ENCODE data around the gene PPM1F.

The PPM1F gene

DNA sequence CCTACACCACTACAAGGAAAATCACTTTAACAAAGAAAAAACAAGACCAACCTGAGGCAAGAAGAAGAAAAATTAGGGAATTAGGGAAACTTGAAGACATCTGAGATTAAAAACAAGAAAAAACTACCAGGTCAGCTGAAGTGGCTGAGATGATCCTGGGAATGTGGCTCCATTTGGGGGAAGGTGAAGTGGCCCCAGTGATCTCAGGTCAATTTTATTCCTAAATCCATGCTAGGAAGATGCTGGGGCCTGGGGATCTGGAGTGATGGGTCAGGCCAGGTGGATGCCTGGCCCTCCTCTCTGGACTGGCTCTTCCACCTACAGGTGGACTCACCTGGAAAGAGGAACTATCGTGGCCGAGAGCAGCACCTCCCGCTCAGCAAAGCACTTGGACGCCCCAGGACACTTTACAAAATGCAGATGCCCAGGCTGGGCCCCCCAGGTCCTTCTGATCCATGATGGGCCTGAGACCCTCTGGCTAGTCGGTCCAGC, 23.3 kb upstream of the PPM1F start:
- DNase-seq (ENCODE audit: low read depth in 4 of 4, low spot score in 1 of 4): no peak

DNA sequence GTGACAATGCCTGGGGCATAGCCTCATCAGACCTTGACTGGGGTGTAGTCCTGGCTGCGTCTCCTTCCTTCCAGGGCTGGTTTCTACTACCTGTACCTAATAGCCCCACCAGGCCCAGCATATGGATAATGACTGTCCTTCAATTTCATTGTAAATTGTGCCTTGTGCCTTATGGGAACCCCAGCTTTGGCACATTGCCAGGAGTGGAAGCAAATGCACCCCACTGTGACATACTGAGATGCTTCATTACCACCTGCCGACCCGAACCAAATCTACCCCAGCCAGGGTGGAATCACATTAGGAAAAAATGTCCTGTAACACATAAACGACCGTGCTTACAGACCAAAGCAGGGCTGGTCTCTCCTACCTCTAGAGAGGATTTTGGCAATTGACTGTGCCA, 22.6 kb upstream of the PPM1F start:
- DNase-seq (ENCODE audit: low read depth in 4 of 4, low spot score in 1 of 4): no peak

DNA sequence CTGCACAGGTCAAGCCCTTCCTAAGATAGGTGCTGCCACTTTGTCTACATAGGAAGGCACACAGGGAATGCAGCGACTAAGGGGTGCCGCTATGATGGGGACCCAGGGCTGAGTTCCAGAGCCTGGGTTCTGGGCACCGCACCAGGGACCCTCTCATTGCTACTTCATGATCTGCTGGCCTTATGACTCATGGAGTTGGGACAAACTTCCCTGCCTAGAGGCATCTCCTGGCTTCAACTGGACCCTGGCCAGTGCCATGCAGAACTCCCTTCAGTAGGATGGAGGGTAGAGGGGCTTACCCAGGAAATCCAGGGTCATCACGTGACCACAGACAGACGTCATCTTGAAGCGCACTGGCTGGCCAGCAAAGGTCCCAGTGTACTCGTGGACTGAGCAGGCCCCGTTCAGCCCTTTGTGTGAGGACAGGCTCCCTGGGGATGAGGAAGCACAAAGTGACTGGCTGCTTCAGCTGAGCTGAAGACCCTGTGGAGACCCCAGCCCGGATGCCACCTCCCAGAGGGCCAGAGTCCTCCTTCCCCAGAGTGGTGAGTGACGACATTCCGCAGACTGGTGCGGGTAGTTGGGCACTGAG, 21.5 kb upstream of the PPM1F start:
- no peak for DNase-seq (ENCODE audit: low read depth in 4 of 4, low spot score in 1 of 4)

DNA sequence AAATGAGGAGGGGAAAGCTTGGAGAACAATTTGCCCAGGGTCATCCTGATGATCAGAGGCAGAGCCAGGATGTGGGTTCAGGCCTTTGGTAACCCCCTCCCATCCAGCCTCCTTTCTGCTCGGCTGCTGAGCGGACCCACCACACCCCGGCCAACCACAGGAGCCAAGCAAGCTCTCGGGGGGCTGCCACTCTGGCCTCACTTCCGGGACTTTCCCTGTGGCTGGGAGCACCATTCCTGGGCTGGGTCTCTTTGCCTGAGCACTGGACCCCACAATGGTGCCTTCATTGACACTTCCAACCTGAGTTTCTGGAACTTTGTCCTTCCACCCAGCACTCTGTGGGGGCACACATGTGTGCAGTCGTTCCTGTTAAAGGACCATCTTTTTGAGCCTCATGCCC, 20.2 kb upstream of the PPM1F start:
- no peak for DNase-seq (ENCODE audit: low read depth in 4 of 4, low spot score in 1 of 4)

DNA sequence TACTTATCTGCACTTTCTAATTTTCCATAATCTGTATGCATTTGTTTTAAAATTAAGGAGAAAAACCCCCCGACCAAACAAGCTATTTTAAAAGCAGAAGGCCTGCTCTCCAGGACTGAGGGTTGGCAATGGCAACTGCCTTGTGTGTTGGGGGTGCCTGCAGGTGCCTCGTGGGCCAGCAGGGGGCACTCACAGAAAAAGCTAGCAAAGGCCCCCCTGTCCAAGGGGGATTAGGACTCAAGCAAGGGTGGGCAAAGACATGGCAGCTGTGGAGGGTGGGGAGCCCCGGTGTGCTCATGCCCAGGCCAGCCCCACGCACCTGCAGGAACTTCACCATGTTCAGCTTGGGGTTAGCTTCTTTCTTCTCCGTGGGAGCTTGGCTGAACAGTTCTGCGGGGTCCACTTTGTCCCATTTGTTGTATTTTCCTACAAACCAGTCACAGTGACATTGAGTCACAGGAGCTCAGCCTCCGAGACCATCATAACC, 19.7 kb upstream of the PPM1F start:
- peak in 2 of 4 experiments; percentile 30 to 40 for DNase-seq (ENCODE audit: low read depth in 4 of 4, low spot score in 1 of 4)

DNA sequence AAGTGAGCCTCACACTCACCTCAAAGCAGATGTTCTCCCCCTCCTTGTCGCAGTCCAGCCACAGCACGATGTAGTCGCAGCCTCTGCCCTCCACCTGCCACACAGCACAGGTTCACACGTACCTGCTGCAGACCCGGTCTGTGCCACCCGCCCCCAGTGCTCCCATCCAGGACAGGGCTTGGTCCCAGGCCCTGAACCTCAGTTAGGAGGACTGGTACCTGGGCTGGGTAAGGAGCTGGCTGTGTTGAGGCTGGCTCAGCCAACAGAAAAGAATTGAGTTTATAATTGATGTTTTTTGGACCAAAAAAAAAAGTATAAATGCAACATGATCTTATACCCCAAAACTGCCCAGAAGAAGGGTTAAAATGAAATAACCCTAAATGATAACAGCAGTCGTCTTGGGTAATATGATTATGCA, 19.2 kb upstream of the PPM1F start:
- no peak for DNase-seq (ENCODE audit: low read depth in 4 of 4, low spot score in 1 of 4)

DNA sequence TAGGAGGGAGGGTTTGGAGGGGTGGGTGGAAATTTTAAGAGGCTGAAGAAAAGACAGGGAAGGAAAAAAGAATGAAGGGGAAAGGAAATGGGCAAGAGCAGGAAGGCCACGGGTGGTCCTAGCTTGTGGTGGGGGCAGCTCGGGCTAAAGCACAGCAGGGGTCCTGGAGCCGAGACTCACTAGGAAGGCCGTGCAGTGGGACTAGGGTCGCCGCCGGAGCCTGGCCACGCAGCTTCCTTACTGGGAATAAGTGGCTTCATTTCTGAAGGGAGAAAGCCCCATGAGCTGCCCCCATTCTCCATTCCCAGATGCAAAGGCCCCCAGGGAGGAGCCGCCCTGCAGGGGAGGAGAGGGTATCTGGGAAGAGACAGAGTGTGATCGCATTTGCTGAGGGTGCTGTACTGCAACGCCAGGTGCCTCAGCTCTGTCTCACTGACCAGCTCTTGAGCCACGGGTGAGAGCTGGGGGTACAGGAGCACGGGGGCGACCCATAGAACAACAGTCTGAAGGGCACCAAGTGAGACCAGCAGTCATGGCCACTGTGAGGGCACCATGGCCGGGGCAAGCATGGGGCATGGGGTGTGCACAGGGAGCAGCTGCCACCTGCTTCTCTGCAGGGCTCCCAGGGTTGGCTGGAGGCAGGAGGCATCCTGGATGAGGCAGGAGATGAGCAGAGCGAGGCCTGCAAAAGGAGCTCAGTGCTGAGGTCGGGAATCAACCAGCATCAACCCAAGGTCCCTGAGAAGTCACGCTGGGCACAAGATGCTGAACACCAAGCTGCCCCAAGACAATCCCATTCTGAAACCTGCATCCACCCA, 18.4 kb upstream of the PPM1F start:
- no peak for DNase-seq (ENCODE audit: low read depth in 4 of 4, low spot score in 1 of 4)

DNA sequence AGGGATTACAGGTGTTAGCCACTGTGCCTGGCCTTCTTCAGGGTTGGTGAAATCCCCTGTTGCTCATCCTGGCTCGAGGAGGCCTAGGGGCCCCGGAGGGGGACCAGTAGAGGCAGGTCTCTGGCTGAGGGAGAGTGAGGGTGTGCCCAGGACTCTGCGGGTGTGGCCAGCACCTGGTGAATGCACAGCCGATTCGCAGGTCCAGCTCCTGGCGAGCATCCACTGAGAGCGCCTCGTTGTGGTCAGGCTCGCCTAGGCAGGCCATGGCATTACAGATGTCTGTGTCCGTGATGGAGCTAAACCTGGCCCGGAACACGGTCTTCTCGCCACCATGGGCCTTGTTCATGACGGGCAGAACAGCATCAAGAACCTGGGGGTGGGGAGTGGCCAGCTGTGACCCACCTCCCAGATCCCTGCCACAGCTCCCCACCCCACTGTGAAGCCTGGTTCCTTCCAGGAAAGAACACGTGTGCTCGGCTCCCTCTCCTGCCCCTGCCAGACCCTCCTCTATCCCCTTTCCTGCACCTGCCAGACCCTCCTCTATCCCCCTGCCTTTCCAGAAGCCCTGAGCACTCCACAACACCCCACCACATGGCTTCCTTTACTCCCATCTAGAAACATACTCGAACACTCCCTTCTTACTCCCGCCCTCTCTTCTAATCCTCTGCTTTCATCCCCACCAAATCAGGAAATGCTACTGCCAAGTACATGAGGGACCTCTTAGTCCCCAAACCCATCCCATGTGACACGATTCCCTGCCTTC, 17.6 kb upstream of the PPM1F start:
- no peak for DNase-seq (ENCODE audit: low read depth in 4 of 4, low spot score in 1 of 4)

DNA sequence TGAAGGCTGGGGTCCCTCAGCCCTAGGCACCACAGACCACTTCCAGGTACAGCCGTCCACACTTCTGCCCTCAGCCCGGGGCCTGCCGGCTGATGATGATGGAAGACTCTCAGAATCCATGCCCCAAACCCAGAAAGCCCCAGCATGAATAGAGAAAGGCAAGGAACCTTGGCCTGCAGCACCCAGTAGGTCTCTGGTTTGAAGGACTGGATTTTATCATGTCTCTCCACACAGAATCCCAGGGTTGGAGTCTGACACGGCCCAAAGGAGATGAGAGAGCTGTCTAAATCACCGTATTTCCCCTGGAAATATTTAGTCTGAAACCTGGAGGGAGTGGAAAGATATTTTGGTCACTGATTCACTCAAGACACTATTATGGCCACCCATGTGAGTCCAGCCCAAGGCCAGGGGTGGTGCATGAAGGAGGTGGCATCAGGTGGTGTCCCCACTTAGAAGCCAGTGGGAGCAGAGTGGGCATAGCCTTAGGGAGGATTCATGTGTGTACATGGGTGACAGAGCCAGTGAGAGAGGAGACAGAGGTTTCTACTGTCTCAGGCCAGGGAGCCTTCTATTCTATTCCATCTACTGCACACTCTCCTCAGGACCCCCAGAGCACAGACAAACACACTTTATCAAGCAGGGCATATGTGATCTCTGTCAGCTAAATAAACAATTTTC, 15.9 kb upstream of the PPM1F start:
- no peak for DNase-seq (ENCODE audit: low read depth in 4 of 4, low spot score in 1 of 4)

DNA sequence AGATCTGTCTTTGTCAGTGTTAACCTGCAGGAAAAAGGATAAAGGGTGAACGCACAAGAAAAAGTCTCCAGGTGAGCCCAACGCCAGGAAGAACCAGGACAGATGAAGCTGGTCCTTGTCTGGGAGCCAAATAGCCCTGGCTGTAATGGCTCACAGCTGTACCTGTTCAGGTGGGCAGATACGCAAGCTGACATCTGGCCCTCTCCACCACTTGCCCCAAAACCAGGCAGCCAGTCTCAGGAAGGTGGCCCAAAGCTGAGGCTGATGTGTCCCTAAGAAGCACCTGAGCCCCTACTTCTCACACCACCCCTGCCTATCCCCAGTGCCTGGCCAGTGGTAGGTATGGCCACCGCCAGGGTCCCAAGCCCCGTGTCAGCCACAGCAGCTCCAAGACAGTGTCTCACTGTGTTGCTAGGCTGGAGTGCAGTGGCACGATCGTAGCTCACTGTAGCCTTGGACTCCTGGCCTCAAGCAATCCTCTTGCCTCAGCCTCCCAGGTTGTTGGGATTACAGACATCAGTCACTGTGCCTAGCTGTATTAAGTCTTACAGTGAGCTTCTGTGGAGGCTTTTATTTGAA, 15.1 kb upstream of the PPM1F start:
- DNase-seq (ENCODE audit: low read depth in 4 of 4, low spot score in 1 of 4): no peak

DNA sequence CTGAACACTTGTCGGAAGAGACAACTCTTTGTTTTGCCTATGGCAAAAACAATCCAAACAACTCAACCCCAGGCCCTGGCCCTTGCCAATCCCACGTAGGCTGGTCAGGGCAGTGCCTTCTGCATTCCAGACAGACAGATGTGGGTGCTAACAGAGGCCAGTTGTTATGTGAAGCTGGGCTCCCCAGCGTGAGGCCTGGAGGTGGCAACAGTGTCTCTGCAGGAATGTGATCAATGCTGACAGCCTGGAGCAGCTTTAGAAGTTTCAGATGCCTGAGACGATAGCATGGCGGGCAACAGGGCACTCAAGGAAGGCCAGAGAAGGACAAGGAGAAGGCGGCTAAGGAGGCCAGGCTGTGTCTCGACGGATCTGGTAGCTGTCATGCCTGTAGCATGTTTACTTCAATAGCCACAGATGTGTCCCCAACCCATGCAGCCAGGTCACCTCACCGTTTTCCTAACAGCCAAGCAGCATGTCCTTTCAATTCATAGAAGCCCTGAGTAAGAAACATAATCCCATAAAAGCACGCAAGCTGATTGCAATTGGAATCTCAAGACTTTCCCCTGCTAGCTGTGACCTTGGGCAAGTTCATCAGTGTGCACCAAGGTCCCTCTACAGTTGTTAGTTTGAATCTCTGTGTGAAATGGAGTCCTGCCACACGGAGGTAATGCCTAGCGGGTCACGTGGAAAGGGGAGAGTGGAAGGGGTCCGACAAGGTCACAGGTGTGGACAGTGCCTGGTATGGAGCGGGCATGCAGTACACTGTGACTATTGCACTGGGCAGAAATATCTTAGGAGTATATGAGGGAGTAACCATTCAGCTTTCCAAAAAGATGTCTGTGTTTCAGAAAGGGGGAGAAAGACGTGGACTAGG, 14.2 kb upstream of the PPM1F start:
- no peak for DNase-seq (ENCODE audit: low read depth in 4 of 4, low spot score in 1 of 4)

DNA sequence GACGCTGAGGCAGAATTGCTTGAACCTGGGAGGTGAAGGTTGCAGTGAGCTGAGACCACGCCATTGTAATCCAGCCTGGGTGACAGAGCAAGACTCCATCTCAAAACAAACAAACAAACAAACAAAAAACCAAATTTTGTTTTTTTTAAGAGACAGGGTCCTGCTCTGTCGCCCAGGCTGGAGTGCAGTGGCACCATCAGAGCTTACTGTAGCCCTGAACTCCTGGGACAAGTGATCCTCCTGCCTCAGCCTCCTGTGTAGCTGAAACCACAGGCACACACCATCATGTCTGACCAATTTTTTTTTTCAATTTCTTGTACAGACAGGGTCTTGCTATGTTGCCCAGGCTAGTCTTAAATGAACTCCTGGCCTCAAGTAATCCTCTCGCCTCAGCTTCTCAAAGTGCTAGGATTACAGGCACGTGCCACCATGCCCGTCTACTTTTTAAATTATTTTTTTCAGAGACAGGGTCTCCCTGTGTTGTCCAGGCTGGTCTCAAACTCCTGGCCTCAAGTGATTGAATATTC, 13.2 kb upstream of the PPM1F start:
- DNase-seq (ENCODE audit: low read depth in 4 of 4, low spot score in 1 of 4): no peak

DNA sequence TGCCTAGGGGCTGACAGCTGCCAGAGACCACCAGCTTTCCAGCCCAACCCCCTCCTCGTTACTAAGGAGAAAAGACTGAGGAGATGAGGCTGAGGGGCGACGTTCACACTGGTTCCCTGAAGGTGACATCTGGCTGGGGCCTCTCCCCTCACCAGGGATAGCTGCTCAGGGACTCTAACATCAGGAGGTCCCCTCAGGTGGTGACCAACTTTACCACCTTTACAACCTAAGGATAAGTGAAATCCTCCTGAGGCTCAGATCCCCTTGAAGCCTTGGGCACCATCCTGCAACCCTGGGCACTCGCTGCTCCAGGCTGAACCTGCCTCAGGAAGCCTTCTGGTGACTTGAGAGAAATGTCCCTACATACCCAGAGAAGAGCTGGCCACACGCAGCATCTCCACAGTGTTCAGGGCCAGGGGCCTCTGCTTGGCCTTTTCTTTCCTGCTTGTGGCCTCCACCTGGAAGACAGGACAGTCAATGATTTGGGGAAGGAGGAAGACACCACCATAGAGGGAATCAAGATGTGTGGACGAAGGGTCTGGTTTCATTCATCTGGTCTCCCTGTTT, 12.4 kb upstream of the PPM1F start:
- no peak for DNase-seq (ENCODE audit: low read depth in 4 of 4, low spot score in 1 of 4)

DNA sequence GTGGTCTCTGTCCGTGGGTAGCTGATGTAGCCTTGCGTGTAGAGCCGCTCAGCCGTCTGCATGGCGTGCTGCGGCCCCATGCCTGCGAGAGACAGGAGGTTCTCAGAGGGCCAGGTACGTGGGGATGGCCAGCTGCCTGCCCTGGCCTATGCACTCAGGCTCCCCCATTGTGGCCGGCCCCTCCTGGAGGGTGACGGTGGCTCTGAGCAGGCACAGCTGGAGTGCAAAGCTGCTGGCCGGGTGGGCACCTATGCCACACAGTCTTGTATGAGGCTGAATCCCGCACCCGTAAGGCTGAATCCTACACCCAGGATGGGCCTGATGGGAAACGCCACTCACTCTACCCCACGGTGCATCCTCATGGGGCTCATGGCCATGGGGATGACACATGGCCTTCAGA, 11.6 kb upstream of the PPM1F start:
- DNase-seq (ENCODE audit: low read depth in 4 of 4, low spot score in 1 of 4): no peak

DNA sequence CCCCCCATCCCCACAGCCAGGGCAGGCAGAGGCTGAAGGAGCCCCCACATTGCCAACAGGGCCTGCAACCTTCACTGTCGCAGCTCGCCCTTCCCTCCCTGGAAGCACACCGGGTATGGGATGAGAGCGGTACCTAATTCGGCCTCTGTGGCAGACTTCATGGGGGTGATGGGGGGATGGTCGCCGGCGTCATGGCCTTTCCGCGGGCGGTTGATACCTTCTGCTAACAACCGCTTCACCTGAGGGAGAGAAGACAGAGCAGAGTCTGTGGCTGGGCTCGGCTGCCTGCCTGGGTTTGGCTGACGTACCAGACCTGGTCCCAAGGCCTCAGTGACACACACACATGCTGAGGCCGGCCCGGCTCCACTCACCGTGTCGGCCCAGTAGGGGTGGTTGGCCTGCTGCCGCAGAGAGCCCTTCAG, 11.2 kb upstream of the PPM1F start:
- no peak for DNase-seq (ENCODE audit: low read depth in 4 of 4, low spot score in 1 of 4)

DNA sequence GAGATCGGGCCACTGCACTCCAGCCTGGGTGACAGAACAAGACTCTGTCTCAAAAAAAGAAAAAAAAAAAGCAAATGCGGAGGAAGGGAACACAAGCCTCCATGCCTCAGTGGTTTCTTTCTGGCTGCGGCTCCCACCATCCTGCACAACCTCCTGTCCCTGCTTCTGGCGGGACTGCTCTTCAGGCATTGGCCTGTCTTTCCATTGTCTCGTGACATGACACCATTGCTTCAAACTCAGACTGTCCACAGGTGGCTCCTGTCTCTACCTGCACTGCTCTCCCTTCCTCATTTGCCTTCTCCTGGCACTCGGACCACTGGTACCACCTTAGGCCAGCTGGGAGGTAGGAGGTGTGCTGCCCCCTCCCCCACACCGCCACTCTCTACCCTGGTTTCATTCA, 10.6 kb upstream of the PPM1F start:
- DNase-seq (ENCODE audit: low read depth in 4 of 4, low spot score in 1 of 4): no peak

DNA sequence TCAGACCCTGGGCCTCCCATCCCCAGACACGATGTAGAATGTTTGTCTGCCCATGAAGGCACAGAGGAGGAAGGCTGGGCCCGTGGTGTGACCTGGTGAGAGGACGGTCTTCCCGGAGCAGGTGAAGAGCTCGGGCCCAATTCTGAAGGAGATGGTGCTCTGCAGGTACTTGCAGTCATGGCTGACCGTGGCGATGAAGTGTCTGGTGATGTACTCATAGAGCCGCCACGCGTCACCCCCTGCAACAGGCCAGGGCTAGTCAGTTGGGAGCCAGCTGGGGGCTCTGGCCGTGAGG, 10.0 kb upstream of the PPM1F start:
- DNase-seq (ENCODE audit: low read depth in 4 of 4, low spot score in 1 of 4): no peak

DNA sequence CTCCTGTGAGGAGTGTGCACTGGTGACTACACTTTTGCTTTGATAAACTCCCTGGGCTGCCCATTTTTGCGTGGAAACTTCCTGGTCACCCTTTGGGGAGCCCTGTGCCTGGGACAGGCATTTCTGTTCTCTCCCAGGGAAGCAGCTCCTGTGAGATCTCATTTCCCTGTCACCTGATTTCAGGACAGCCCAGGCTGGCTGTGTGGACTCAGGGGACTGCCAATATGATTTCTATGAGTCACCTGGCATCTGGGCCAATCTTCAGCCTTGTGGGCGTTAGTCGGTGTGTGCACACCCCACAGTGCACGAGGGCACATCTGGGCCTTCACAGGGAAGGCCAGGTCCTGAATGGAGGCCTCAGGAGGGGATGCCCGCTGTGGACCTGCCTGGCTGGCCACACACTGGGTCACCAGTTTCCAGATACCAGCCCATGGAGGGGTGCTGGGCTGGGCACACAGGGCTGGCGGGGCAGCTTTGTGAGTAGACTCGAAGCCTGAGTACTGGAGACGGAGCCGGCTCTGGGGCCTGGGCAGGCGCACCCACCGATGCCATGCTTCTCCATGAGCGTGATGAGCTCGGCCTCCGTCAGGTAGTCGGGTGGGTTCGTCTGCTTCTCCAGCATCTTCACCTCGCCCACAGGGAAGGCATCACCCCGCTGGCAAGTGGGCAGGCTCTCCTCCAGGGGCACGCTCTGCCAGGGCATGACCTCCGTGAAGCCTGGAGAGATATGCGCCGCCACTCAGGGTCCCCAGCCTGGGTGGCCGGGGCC, 9.4 kb upstream of the PPM1F start:
- DNase-seq (ENCODE audit: low read depth in 4 of 4, low spot score in 1 of 4): no peak

Measured in stimulated activated CD4-positive, alpha-beta T cell treated with anti-CD3 and anti-CD28 coated beads, Interleukin-1b, Interleukin-23, amount 100 ng/mL, for 24 hours (primary cell).